GM21786 (cell line): ENCODE data around the gene SUB1.

Experiments used
- ATAC-seq: cut with Tn5 transposase; IDR thresholded peaks from one replicate; pipeline ENCODE4 v1.9.1; 2021; ENCODE audit not compliant: unreplicated experiment

The SUB1 gene

DNA sequence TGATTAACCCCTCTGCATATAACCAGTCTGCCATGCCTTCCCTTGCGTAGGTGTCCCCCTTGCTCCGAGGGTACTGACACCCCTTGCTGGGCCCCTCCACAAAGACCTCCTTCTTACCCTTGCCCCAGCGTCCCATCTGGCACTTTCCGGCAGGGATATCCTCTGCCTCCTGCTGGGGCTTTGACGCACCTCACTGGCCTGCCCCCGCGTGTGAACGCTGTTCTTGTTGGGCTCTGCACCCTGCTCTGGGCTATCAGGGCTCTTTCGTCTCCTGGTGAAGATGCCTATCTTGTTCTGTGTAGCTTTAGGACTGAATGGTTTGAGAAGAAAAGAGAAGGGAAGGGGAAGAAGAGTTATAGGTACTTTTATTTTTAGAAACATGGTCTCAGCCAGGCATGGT, 53.0 kb downstream of the SUB1 start:
- ATAC-seq, result no peak

DNA sequence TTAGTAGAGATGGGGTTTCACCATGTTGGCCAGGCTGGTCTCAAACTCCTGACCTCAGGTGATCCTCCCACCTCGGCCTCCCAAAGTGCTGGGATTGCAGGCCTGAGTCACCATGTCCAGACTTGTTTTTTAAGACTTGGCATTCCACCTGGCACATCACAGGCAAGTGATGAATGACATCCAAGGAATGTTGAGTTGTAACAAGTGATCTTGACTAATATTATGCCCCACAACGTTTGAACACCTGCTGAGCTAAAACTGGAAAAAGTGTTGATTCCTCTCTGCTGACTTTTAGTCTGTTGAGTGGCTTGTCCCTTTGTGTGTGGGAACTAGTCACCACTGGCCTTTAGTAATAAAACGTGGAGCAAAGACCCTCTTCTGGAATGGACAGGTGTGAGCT, 54.6 kb downstream of the SUB1 start:
- no peak for ATAC-seq

DNA sequence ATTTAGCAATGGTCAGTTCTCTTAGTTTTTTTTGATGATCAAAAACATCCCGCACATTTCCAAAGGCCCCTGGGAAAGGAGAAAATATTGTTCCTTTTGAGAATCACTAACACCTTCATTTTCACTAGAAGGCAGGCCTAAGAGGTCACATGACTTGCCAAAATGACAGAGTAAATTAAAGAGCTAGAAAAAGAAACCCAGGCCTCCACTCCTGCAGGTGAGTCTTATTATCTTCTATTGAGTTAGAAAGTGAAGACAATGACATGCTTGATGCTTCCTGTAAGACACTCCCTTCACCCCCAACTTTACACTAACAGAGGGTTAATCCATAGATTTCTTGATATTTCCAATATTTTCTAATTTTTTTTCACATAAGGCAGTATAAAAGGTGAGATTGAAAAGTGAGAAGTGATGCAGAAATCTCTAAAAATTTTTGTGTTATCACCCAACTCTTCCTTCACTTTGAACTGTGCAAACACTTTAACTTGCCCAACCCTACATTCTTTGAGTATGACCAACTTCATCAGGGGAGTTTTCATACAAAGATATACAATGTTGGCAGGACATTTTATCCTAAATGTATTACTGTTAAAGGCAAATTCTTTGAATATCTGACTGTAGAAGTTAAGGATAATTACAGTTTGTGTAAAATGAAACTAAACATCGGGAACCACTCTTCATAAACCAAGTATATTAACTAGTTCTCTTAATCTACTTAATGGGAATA, 57.1 kb downstream of the SUB1 start:
- no peak for ATAC-seq

DNA sequence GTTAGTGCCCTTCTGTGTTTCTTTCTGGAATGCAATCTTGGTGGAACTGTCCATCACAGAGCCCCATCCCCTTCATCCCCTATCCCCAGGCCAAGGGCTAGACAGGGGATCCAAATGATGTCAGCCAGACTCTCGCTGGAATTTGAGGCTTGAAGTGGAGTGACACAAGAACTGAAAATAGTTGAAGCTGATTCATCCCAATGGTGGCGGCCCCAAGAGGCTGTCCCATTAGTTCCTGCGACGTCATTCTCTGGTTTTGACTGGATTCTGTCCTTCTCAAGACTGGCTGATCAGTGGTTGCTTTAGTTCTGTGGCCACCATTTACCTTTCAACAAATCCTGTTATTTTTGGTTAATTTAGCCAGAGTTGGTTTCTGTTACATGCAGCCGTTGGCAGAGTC, 59.9 kb downstream of the SUB1 start:
- ATAC-seq, result no peak

DNA sequence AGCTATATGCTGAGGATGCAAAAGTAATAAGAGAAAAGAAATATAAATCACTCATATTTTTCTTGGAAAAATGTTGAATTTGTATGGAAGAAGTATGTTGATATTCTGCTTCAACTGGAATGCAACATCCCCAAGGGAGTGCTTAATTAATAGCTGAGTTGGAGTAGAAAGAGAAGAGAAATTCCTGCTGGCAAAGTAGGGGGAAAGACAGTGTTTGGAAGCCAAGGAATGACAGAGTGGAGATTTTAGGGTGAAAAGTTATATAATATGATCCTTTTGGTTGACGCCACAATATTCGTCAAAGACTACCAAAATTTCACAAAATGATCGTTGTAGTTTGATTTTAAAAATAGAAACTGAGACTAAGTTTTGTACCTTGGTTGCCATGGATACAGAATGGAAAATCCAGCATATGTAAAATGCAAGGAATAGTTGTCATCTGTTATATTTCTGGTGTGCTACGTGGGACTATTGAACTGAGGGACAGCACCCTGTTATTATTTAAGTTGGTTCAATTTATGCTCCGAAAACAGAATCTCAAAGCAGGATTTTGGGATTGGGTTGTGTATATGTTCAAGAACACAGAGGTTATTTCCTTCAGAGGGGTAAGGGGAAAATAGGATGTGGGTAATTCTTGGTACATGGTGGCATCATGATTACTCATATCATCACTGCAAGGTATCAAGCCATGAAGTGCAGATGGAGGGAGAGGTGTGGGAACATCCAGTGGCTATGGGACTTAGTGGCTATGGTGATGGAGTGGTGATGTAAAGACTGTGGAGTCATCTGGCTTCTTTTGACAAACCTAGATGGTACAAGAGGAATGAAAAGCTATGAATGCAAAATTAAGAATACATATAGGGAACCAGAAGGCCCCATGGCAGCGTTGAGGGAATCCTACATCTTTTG, 61.0 kb downstream of the SUB1 start:
- ATAC-seq, result no peak

DNA sequence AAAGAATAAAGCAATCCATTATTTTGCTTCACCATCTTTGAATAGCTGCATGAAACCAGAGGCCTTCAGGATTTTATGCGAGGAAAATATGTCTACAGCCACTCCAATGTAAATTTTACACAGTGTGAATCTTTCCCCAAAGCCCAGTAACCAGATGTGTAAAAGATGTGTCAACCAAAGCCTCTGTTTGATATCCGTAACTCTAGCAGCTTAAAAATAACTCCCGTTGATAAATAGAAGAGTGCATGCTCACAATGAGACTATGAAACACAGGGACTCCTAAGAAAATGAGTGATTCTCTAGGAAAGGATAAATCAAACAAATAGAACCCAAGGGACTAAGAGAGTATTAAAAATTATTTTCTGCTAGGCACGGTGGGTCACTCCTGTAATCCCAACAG, 65.7 kb downstream of the SUB1 start:
- no peak for ATAC-seq

DNA sequence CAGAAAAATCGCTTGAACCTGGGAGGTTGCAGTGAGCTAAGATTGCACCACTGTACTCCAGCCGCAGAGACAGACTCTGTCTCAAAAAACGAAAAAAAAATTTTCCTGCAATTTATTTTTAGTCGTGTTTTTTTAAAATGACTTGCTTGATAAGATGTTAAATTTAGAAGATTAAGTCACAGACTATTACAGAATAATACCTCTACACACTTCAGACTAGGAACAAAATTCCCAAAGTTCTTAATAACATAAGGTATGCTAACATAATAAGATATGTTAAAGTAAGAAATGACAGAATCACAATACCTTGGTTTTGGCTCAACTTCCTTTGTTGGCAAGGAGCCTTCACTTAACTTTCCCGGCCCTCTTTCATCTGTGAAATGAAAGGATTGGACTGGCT, 66.3 kb downstream of the SUB1 start:
- no peak for ATAC-seq
